ENCODE data around the gene CDH24. TPM values are rescaled to one million over a fixed set of nuclear protein-coding genes. Genes with fewer than 3 reads are reported as not detected.

CDH24 gene
- total RNA-seq, 1 experiment from 2014 or later = 14.8 TPM

DNA sequence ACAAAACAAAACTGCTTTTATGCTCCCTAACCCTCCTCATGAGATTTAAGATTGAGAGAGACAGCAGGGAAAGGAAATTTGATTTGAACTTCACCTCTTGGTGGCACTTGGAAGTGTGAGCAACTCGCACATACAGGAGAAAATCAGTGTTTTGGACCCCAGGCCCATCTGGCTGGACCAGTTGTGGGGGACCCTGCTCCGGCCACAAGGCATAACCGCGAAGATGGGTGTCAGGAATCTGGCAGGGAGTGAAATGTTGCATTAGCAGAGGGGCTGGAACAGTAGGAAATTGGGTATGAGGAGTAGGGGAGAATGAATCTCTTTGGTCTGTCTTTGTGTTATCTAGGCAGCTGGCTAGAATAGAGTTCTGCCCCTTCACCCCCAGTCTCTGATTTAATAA lies 46.3 kb upstream of the CDH24 start:
- Histone ChIP-seq H3K4me2 (ENCODE audit: low read length) (no peak overlapping the region), H3K79me2 (ENCODE audit: low read length) (peaks cover 5% of the 10 kb centered on the region), H3F3A (ENCODE audit: low read length, unreplicated experiment) (no peaks in the 10 kb centered on the region), H2AFZ (ENCODE audit: low read length) (no peak overlapping the region), H4K20me1 (ENCODE audit: low read length) (no peaks in the 10 kb centered on the region), H3K27ac (ENCODE audit: low read length) (no peak overlapping the region), H3K36me3 (ENCODE audit: low read depth, low read length) (no peaks in the 10 kb centered on the region), H3K4me1 (ENCODE audit: insufficient read depth, low read length) (no peaks in the 10 kb centered on the region), H3K4me3 (ENCODE audit: low read length) (no peak overlapping the region), H3K27me3 (ENCODE audit: low read length) (no peaks in the 10 kb centered on the region), H3K9ac (ENCODE audit: low read length) (no peak overlapping the region), H3K9me2 (replicated peaks; ENCODE audit: low read length) (no peaks in the 10 kb centered on the region), H3K9me3 (ENCODE audit: low read length) (no peaks in the 10 kb centered on the region)
- intact Hi-C loops (cut with micrococcal nuclease) = no loop called here
- no TSS peak for BruUV-seq (replicated peaks)
- POLR2A ChIA-PET (ENCODE audit: unreplicated experiment) = no interaction called here
- TF ChIP-seq, protein P1, sequence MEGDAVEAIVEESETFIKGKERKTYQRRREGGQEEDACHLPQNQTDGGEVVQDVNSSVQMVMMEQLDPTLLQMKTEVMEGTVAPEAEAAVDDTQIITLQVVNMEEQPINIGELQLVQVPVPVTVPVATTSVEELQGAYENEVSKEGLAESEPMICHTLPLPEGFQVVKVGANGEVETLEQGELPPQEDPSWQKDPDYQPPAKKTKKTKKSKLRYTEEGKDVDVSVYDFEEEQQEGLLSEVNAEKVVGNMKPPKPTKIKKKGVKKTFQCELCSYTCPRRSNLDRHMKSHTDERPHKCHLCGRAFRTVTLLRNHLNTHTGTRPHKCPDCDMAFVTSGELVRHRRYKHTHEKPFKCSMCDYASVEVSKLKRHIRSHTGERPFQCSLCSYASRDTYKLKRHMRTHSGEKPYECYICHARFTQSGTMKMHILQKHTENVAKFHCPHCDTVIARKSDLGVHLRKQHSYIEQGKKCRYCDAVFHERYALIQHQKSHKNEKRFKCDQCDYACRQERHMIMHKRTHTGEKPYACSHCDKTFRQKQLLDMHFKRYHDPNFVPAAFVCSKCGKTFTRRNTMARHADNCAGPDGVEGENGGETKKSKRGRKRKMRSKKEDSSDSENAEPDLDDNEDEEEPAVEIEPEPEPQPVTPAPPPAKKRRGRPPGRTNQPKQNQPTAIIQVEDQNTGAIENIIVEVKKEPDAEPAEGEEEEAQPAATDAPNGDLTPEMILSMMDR (conservative IDR thresholded peaks at IDR 0.05; ENCODE audit: low read depth, low read length) = no peak
- TF ChIP-seq EZH2phosphoT487 (IDR thresholded peaks at IDR 0.05; ENCODE audit: borderline replicate concordance, low read length) = no peak
- no peak for TF ChIP-seq EZH2 (IDR thresholded peaks at IDR 0.05; ENCODE audit: low read length, unreplicated experiment)
- ATAC-seq (no peak), DNase-seq (no peak)
- CTCF ChIA-PET = no interaction called here

DNA sequence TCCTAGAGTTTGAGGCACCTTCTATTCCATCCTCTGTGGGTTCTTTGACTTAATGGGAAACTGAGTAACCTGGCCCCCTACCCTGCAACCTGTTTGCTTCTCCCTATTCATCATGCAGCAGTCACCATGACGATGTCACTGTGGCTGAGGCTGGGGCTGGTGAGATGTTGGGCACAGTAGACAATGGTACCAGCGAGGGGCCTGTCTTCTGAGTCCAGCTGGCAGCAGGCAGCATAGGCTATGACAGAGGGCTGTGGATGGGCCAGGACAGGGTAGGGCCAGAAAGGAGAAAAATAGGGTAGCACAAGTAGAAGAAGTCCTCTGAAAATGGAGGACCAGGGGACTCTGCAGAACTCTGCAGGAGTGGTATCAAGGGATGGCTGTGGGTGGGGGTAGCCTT lies 45.5 kb upstream of the CDH24 start:
- Histone ChIP-seq H3K27me3 (ENCODE audit: low read length) (no peaks in the 10 kb centered on the region), H3K9me2 (replicated peaks; ENCODE audit: low read length) (no peaks in the 10 kb centered on the region), H3K4me1 (ENCODE audit: insufficient read depth, low read length) (no peaks in the 10 kb centered on the region), H3K4me2 (ENCODE audit: low read length) (no peak overlapping the region), H3K9me3 (ENCODE audit: low read length) (no peaks in the 10 kb centered on the region), H4K20me1 (ENCODE audit: low read length) (no peaks in the 10 kb centered on the region), H3K79me2 (ENCODE audit: low read length) (peaks cover 12% of the 10 kb centered on the region), H3K9ac (ENCODE audit: low read length) (no peak overlapping the region), H2AFZ (ENCODE audit: low read length) (no peak overlapping the region), H3F3A (ENCODE audit: low read length, unreplicated experiment) (no peaks in the 10 kb centered on the region), H3K27ac (ENCODE audit: low read length) (no peak overlapping the region), H3K36me3 (ENCODE audit: low read depth, low read length) (peaks cover 7% of the 10 kb centered on the region), H3K4me3 (ENCODE audit: low read length) (no peak overlapping the region)
- DNase-seq = no peak
- intact Hi-C loops (cut with micrococcal nuclease) = no loop called here
- TF ChIP-seq EZH2 (IDR thresholded peaks at IDR 0.05; ENCODE audit: low read length, unreplicated experiment) (no peak), EZH2phosphoT487 (IDR thresholded peaks at IDR 0.05; ENCODE audit: borderline replicate concordance, low read length) (no peak)
- TF ChIP-seq, protein P1 (conservative IDR thresholded peaks at IDR 0.05; ENCODE audit: low read depth, low read length) = no peak
- POLR2A ChIA-PET (ENCODE audit: unreplicated experiment) = no interaction called here
- BruUV-seq (replicated peaks) = no TSS peak
- CTCF ChIA-PET = no interaction called here
- no peak for ATAC-seq

DNA sequence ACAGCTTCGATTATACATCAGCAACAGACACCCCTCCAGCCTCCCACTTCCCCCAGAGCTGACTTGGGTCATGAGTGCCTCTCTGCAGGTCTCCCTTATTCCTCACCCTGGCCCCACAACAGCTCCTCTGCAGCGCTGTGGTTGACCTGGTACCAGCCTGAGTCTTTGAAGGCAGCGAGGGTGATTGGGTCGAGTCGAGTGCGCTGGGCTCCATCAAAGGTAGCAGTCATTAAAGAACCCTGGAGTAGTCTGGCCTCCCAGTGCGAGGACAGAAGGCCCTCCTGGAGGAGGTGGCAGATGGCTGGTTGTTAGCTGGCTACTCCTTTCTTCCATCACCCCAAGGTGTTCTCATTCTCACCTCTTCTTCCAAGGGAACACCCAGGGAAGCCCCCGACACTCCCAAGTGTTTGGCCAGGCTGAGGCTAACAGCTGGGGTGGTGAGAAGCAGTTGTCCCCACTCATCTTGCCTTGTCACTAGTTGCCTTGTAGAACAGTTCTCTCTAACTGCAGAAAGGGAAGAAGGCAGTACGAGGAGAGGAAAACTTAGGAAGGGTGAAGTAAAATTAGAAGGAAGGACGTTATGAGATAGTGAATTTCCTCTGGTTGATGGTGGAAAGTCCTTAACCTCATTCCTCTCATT lies 44.8 kb upstream of the CDH24 start:
- peaks cover 14% of the 10 kb centered on the region for H3K36me3 ChIP-seq (ENCODE audit: low read depth, low read length)
- ChIA-PET POLR2A (ENCODE audit: unreplicated experiment) (no interaction called here), CTCF (interaction anchor here (0.6 kb wide), 1 partner anchor 110 kb away, joined by 4 read pairs; no protein-coding TSS in a partner anchor)
- H3K79me2 ChIP-seq (ENCODE audit: low read length) = peaks cover 19% of the 10 kb centered on the region
- ATAC-seq (no peak), DNase-seq (no peak)
- no peaks in the 10 kb centered on the region for H3K9me3 ChIP-seq (ENCODE audit: low read length)
- BruUV-seq (replicated peaks) = no TSS peak
- H3K27me3 ChIP-seq (ENCODE audit: low read length) = no peaks in the 10 kb centered on the region
- H3F3A ChIP-seq (ENCODE audit: low read length, unreplicated experiment) = no peaks in the 10 kb centered on the region
- no peak overlapping the region for H2AFZ ChIP-seq (ENCODE audit: low read length)
- TF ChIP-seq EZH2 (IDR thresholded peaks at IDR 0.05; ENCODE audit: low read length, unreplicated experiment) (no peak), EZH2phosphoT487 (IDR thresholded peaks at IDR 0.05; ENCODE audit: borderline replicate concordance, low read length) (no peak)
- TF ChIP-seq, protein P1 (conservative IDR thresholded peaks at IDR 0.05; ENCODE audit: low read depth, low read length) = no peak
- no peak overlapping the region for H3K4me3 ChIP-seq (ENCODE audit: low read length)
- H3K9me2 ChIP-seq (replicated peaks; ENCODE audit: low read length) = no peaks in the 10 kb centered on the region
- H4K20me1 ChIP-seq (ENCODE audit: low read length) = peaks cover 6% of the 10 kb centered on the region
- H3K9ac ChIP-seq (ENCODE audit: low read length) = no peak overlapping the region
- H3K27ac ChIP-seq (ENCODE audit: low read length) = no peak overlapping the region
- peaks cover 2% of the 10 kb centered on the region; the same call in 1 of the 2 replicates for H3K4me1 ChIP-seq (ENCODE audit: insufficient read depth, low read length)
- no peak overlapping the region for H3K4me2 ChIP-seq (ENCODE audit: low read length)
- intact Hi-C loops (cut with micrococcal nuclease) = no loop called here

Measured in PC-3 (cell line).